CD4-positive, CD25-positive, alpha-beta regulatory T cell (primary cell): ENCODE data around the gene HS3ST6. TPM values are rescaled to one million over a fixed set of nuclear protein-coding genes. Genes with fewer than 3 reads are reported as not detected.
"Not testable (repeated sequence)": the region's sequence is repeated elsewhere in the genome, so short reads cannot be mapped to it uniquely, and the experiment has no call there.

Experiments
- ATAC-seq, 2 donors: fragments of 150-1000 bp; cut with Tn5 transposase; one replicate each; pipeline ENCODE4 v1.10.0; 2021; ENCODE audit warnings: low read depth in 2 of 2, moderate number of reproducible peaks in 2 of 2, moderate library complexity in 1 of 2
- DNase-seq, 3 donors: peaks; one replicate each; pipeline versions ENCODE4 v3.0.0 to v3.0.0-alpha.2; 2012 to 2022; ENCODE audit warnings: mixed read lengths in 1 of 3
- H3K27ac ChIP-seq: one replicate; pipeline ENCODE4 v1.7.0; 2013; ENCODE audit warnings: mild to moderate bottlenecking, low read length; ENCODE audit not compliant: insufficient read depth, poor library complexity, severe bottlenecking
- H3K27me3 ChIP-seq: one replicate; pipeline ENCODE4 v1.7.0; 2013; ENCODE audit warnings: low read length; ENCODE audit not compliant: control insufficient read depth, insufficient read depth
- H3K36me3 ChIP-seq: one replicate; pipeline ENCODE4 v1.7.0; 2013; ENCODE audit warnings: mild to moderate bottlenecking, low read length, moderate library complexity; ENCODE audit not compliant: control insufficient read depth, insufficient read depth
- H3K4me1 ChIP-seq: 2 replicates; pipeline ENCODE4 v1.7.0; 2013; ENCODE audit warnings: mild to moderate bottlenecking, low read length; ENCODE audit not compliant: insufficient read depth, control insufficient read depth, poor library complexity, severe bottlenecking
- H3K4me3 ChIP-seq: one replicate; pipeline ENCODE4 v1.7.0; 2013; ENCODE audit warnings: low read depth, mild to moderate bottlenecking, low read length, moderate library complexity
- H3K9me3 ChIP-seq, 2 experiments: 1 replicate in 1 of 2; 2 replicates in 1 of 2; pipeline ENCODE4 v1.7.0; 2013; ENCODE audit warnings: low read length in 2 of 2, mild to moderate bottlenecking in 1 of 2, moderate library complexity in 1 of 2; ENCODE audit not compliant: control insufficient read depth in 2 of 2
- H3K27ac Mint-ChIP-seq, 3 donors: one replicate each; pipeline ENCODE4 v1.8.0; 2020 to 2022; ENCODE audit warnings: mild to moderate bottlenecking in 3 of 3, mixed read lengths in 3 of 3, moderate library complexity in 2 of 3
- H3K27me3 Mint-ChIP-seq: one replicate; pipeline ENCODE4 v1.8.0; 2022; ENCODE audit warnings: mild to moderate bottlenecking, mixed read lengths
- H3K36me3 Mint-ChIP-seq: one replicate; pipeline ENCODE4 v1.8.0; 2020; ENCODE audit warnings: mixed read lengths
- H3K4me1 Mint-ChIP-seq, 4 donors: one replicate each; pipeline ENCODE4 v1.8.0; 2020 to 2022; ENCODE audit warnings: mixed read lengths in 4 of 4, mild to moderate bottlenecking in 1 of 4
- H3K4me3 Mint-ChIP-seq, 4 donors: one replicate each; pipeline ENCODE4 v1.8.0; 2020 to 2022; ENCODE audit warnings: mild to moderate bottlenecking in 4 of 4, mixed read lengths in 4 of 4, moderate library complexity in 3 of 4
- H3K9me3 Mint-ChIP-seq, 7 donors: one replicate each; pipeline ENCODE4 v1.8.0; 2020 to 2022; ENCODE audit warnings: mixed read lengths in 7 of 7, mild to moderate bottlenecking in 3 of 7, moderate library complexity in 2 of 7
- polyA plus RNA-seq, 4 donors: library from polyadenylated mRNA; unstranded; fragments of 300-500 nt; fragmentation: Illumina TruSeq; gene quantifications; one replicate each; pipeline ENCODE4 v1.2.3, GENCODE V29; 2021
- total RNA-seq: library from RNA; stranded (reverse); gene quantifications from one replicate; pipeline ENCODE4 v1.2.3, GENCODE V29; 2022

Gene HS3ST6
- total and polyA plus RNA-seq, 5 donors from 2014 or later, result not detected

- Mint-ChIP-seq H3K4me3 (no peak overlapping the region), H3K27me3 (peaks cover 5% of the 10 kb centered on the region)
Measured at GRCh38 chr16:1906055-1906845, 12.0 kb downstream of the HS3ST6 start.

GRCh38 chr16:1903845-1904840 lies 14.1 kb downstream of the HS3ST6 start:
- ATAC-seq (no peak), DNase-seq (no peak)
- no peak overlapping the region for H3K4me3 Mint-ChIP-seq
- H3K9me3 ChIP-seq, result no peaks in the 10 kb centered on the region
- peaks cover 5% of the 10 kb centered on the region for H3K27me3 Mint-ChIP-seq
- no peak overlapping the region for H3K27ac ChIP-seq
- no peaks in the 10 kb centered on the region for H3K4me1 Mint-ChIP-seq
- H3K4me3 ChIP-seq, result no peak overlapping the region
- no peaks in the 10 kb centered on the region for H3K27me3 ChIP-seq
- no peaks in the 10 kb centered on the region for H3K36me3 ChIP-seq
- H3K36me3 Mint-ChIP-seq, result no peaks in the 10 kb centered on the region
- H3K9me3 Mint-ChIP-seq, result no peaks in the 10 kb centered on the region
- H3K27ac Mint-ChIP-seq, result peak overlapping the region in 1 of 3 donors; percentile 11
- no peaks in the 10 kb centered on the region for H3K4me1 ChIP-seq

More at GRCh38 chr16:1906055-1906845, 12.0 kb downstream of the HS3ST6 start:
- no peak overlapping the region for H3K27ac ChIP-seq
- no peaks in the 10 kb centered on the region for H3K36me3 ChIP-seq
- H3K4me1 ChIP-seq, result no peaks in the 10 kb centered on the region
- H3K4me3 ChIP-seq, result no peak overlapping the region
- ATAC-seq (no peak), DNase-seq (no peak)
- no peaks in the 10 kb centered on the region for H3K27me3 ChIP-seq
- Mint-ChIP-seq H3K27ac (peak overlapping the region in 1 of 3 donors; percentile 2), H3K4me1 (no peaks in the 10 kb centered on the region), H3K9me3 (peaks cover 0 to 2% (median 0%) of the 10 kb centered on the region in 7 donors), H3K36me3 (no peaks in the 10 kb centered on the region)
- no peaks in the 10 kb centered on the region for H3K9me3 ChIP-seq

- ATAC-seq (no peak), DNase-seq (no peak)
- Histone ChIP-seq H3K36me3 (no peaks in the 10 kb centered on the region), H3K27ac (no peak overlapping the region), H3K4me1 (no peaks in the 10 kb centered on the region), H3K4me3 (no peak overlapping the region), H3K9me3 (no peaks in the 10 kb centered on the region), H3K27me3 (no peaks in the 10 kb centered on the region)
- no peak overlapping the region for H3K4me3 Mint-ChIP-seq
- H3K9me3 Mint-ChIP-seq, result no peaks in the 10 kb centered on the region
- H3K36me3 Mint-ChIP-seq, result no peaks in the 10 kb centered on the region
- no peak overlapping the region for H3K27ac Mint-ChIP-seq
- no peaks in the 10 kb centered on the region for H3K4me1 Mint-ChIP-seq
- no peaks in the 10 kb centered on the region for H3K27me3 Mint-ChIP-seq
Measured at GRCh38 chr16:1903220-1903574, 15.0 kb downstream of the HS3ST6 start.

- Mint-ChIP-seq H3K36me3 (no peaks in the 10 kb centered on the region), H3K4me1 (no peaks in the 10 kb centered on the region), H3K4me3 (no peak overlapping the region), H3K9me3 (no peaks in the 10 kb centered on the region), H3K27me3 (peaks cover 4% of the 10 kb centered on the region), H3K27ac (no peak overlapping the region)
- no peaks in the 10 kb centered on the region for H3K9me3 ChIP-seq
- H3K27me3 ChIP-seq, result no peaks in the 10 kb centered on the region
- no peaks in the 10 kb centered on the region for H3K4me1 ChIP-seq
- no peak for DNase-seq
- no peaks in the 10 kb centered on the region for H3K36me3 ChIP-seq
- ATAC-seq, result no peak
- no peak overlapping the region for H3K27ac ChIP-seq
- no peak overlapping the region for H3K4me3 ChIP-seq
Measured at GRCh38 chr16:1902547-1903219, 15.5 kb downstream of the HS3ST6 start.

- Histone ChIP-seq H3K4me3 (no peak overlapping the region), H3K27me3 (no peaks in the 10 kb centered on the region), H3K36me3 (no peaks in the 10 kb centered on the region), H3K27ac (no peak overlapping the region), H3K9me3 (no peaks in the 10 kb centered on the region), H3K4me1 (no peaks in the 10 kb centered on the region)
- Mint-ChIP-seq H3K4me3 (no peak overlapping the region), H3K27me3 (peaks cover 10% of the 10 kb centered on the region), H3K9me3 (no peaks in the 10 kb centered on the region), H3K27ac (no peak overlapping the region), H3K36me3 (no peaks in the 10 kb centered on the region), H3K4me1 (no peaks in the 10 kb centered on the region)
- DNase-seq (no peak), ATAC-seq (no peak)
Measured at GRCh38 chr16:1900452-1900774, 17.8 kb downstream of the HS3ST6 start.

- H3K4me1 ChIP-seq, result no peaks in the 10 kb centered on the region
- Mint-ChIP-seq H3K36me3 (no peaks in the 10 kb centered on the region), H3K9me3 (no peaks in the 10 kb centered on the region), H3K4me3 (no peak overlapping the region), H3K4me1 (no peaks in the 10 kb centered on the region), H3K27ac (no peak overlapping the region), H3K27me3 (peaks cover 10% of the 10 kb centered on the region)
- no peaks in the 10 kb centered on the region for H3K27me3 ChIP-seq
- DNase-seq (no peak), ATAC-seq (no peak)
- H3K9me3 ChIP-seq, result no peaks in the 10 kb centered on the region
- H3K27ac ChIP-seq, result no peak overlapping the region
- H3K4me3 ChIP-seq, result no peak overlapping the region
- H3K36me3 ChIP-seq, result no peaks in the 10 kb centered on the region
Measured at GRCh38 chr16:1899641-1900451, 18.4 kb downstream of the HS3ST6 start.

GRCh38 chr16:1897692-1898091 lies 20.5 kb downstream of the HS3ST6 start:
- not testable (repeated sequence) for H3K9me3 Mint-ChIP-seq, H3K36me3 ChIP-seq, DNase-seq, H3K4me1 ChIP-seq, H3K9me3 ChIP-seq, H3K27ac ChIP-seq, H3K27me3 ChIP-seq, H3K4me1 Mint-ChIP-seq, H3K4me3 ChIP-seq, ATAC-seq, H3K27ac Mint-ChIP-seq, H3K36me3 Mint-ChIP-seq
- H3K4me3 Mint-ChIP-seq, result peak overlapping the region in 1 of 4 donors; percentile 51
- H3K27me3 Mint-ChIP-seq, result peaks cover 13% of the 10 kb centered on the region
